Fibroblast of lung (primary cell): Measurements from ENCODE around the gene PDZD4.

ENCODE experiments used
- EZH2 ChIP-seq: IDR thresholded peaks from 2 replicates; pipeline ENCODE4 v1.5.1; 2012; ENCODE audit warnings: low read length, control low read depth, mild to moderate bottlenecking; ENCODE audit errors: missing control alignments
- TF ChIP-seq, protein P1 (sequence below), 2 donors: IDR thresholded peaks in 1 of 2; conservative IDR thresholded peaks in 1 of 2; 1 replicate in 1 of 2; 2 replicates in 1 of 2; pipeline ENCODE4 v1.5.1; 2011 to 2012; ENCODE audit warnings: low read length in 2 of 2, control low read depth in 1 of 2, inconsistent platforms in 1 of 2, low read depth in 1 of 2, mild to moderate bottlenecking in 1 of 2

DNA sequence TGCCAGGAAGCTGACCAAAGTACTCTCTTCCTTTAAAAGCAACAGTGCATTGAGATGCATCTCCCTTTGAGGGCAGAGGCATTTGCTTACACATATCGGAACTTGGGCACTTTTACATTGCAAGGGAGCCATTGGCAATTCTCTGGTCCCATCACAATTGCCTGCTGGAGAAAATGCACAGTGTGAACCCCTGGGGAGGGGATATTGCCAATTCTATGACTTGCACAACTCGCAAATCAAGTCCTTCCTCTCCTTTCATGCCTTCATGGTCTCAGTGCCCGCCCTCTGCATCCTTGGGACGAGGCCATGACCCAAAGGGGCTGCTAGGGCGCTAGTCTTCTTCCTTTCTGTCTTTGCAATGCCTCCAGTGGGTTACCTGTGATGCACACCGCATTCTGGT lies 14.9 kb upstream of the PDZD4 start:
- TF ChIP-seq, protein P1, sequence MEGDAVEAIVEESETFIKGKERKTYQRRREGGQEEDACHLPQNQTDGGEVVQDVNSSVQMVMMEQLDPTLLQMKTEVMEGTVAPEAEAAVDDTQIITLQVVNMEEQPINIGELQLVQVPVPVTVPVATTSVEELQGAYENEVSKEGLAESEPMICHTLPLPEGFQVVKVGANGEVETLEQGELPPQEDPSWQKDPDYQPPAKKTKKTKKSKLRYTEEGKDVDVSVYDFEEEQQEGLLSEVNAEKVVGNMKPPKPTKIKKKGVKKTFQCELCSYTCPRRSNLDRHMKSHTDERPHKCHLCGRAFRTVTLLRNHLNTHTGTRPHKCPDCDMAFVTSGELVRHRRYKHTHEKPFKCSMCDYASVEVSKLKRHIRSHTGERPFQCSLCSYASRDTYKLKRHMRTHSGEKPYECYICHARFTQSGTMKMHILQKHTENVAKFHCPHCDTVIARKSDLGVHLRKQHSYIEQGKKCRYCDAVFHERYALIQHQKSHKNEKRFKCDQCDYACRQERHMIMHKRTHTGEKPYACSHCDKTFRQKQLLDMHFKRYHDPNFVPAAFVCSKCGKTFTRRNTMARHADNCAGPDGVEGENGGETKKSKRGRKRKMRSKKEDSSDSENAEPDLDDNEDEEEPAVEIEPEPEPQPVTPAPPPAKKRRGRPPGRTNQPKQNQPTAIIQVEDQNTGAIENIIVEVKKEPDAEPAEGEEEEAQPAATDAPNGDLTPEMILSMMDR (conservative IDR thresholded peaks at IDR 0.05 in 1 of 2, IDR thresholded peaks at IDR 0.05 in 1 of 2; ENCODE audit: low read depth in 1 of 2, low read length in 2 of 2) = no peak
- no peak for TF ChIP-seq EZH2
